ENCODE results near the gene MCTP1.

DNA sequence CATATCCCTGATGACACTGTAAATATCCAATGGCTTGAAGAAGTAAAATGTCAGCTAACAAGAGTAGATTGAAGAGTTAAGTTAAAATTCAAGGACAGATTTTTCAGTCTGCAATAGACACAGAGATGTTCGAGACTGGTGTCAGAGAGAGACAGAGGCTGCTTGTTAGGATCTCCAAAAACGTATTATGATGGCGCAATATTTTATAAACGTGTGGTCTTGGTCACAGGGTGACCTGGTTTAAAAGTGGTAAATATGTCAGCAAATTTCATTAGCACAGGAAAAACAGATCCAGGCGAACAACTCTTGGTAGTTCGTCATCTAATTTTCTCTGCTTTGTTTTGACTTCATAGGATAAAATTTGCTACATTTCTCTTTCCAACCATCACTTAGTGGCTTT, 317.4 kb downstream of the MCTP1 start:
- TF ChIP-seq, protein P1, sequence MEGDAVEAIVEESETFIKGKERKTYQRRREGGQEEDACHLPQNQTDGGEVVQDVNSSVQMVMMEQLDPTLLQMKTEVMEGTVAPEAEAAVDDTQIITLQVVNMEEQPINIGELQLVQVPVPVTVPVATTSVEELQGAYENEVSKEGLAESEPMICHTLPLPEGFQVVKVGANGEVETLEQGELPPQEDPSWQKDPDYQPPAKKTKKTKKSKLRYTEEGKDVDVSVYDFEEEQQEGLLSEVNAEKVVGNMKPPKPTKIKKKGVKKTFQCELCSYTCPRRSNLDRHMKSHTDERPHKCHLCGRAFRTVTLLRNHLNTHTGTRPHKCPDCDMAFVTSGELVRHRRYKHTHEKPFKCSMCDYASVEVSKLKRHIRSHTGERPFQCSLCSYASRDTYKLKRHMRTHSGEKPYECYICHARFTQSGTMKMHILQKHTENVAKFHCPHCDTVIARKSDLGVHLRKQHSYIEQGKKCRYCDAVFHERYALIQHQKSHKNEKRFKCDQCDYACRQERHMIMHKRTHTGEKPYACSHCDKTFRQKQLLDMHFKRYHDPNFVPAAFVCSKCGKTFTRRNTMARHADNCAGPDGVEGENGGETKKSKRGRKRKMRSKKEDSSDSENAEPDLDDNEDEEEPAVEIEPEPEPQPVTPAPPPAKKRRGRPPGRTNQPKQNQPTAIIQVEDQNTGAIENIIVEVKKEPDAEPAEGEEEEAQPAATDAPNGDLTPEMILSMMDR (conservative IDR thresholded peaks at IDR 0.05; ENCODE audit: low read depth, low read length), result no peak
- TF ChIP-seq EZH2 (IDR thresholded peaks at IDR 0.05; ENCODE audit: borderline replicate concordance, low read depth, low read length, poor library complexity, severe bottlenecking), result no peak
